Embryonic facial prominence (tissue), 1 donor: ENCODE measurements around the gene LRRFIP2.
"Not testable (repeated sequence)": the region's sequence is repeated elsewhere in the genome, so short reads cannot be mapped to it uniquely, and the experiment has no call there.

Experiments used
- DNase-seq: peaks from one replicate; pipeline ENCODE4 v3.0.0-alpha.2; 2016; ENCODE audit errors: extremely low spot score

The LRRFIP2 gene

DNA sequence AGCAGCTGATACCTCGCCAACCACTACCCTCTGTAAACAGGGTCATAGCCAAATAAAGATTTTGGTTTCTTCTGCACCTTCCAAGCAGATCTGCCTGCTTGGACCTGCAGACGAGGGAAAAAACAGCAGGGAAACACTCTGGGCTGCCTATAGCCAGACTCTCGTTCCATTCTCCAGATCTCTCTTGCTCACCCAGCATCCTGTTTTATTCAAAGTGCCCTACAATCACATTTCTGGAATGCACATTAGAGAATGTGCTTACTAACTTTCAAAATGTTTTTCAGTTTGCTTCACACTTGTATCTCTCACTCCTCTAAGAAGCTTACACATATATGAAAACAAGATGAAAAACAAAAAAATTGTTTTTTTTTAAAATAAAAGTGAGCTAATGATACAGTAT, 109.6 kb downstream of the LRRFIP2 start:
- no peak for DNase-seq

DNA sequence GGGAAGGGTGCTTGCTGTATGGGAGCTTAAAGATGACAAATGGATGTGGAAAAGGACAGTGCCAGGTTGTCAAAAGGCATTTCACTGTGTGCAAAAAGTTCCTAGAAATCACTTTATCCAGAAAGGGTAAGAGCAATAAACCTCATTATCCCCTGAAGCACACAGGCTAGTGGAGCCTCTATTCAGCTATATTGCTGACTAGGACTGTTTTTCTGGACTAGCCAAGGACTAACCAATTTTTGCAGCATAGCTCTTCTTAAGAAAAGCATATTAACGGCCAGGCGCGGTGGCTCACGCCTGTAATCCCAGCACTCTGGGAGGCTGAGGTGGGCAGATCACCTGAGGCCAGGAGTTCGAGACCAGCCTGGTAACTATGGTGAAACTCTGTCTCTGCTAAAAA, 116.3 kb downstream of the LRRFIP2 start:
- DNase-seq: no peak

DNA sequence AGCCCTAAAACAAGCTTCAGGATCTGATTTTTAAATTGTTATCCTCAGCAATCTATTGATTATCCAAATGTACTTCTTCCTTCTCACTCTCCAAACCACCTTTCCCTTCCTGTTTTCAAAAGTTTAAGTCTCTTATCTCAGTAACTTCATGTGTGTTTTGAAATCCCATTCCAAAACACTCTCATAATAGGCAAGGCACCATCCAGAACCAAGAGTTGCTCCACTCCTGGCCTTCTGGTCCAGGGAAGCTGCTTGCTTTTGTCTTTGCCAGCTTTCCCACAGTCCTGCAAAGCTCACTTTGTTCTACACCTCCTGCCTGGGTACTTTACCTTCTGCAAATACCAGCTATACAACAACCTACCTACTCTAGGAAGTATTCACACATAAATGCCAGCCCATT, 117.6 kb downstream of the LRRFIP2 start:
- DNase-seq: no peak

DNA sequence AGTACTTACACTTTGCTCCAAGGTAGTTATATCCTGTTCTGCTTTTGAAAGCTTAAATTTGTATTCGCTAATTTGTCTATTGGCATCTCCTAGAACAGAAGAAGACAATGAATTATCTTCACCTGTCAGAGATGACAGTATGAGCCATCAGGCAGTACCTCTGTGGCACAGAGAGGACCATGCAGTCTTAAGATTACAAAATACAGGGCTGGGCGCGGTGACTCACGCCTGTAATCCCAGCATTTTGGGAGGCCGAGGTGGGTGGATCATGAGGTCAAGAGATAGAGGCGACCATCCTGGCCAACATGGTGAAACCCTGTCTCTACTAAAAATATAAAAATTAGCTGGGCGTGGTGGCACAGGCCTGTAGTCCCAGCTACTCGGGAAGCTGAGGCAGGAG, 119.3 kb downstream of the LRRFIP2 start:
- DNase-seq: not testable (repeated sequence)

DNA sequence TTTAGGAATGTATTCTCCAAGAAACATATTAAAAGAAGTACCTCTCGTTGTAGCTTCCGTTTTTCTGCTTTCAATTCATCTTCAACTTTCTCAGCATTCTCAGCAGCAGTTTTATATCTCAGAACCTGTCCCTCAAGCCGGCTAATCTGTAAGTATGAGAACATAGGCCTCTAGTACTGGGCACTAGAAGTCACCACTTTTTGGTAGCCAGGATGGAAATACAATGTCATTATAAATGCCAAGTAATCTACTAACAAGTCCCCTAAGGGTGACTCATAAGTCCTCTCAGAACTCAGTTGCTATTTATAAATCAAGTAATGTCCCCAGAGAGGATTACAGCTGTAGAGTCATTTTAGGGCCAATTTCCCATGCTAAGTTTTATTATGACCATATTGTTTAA, 120.0 kb downstream of the LRRFIP2 start:
- no peak for DNase-seq

DNA sequence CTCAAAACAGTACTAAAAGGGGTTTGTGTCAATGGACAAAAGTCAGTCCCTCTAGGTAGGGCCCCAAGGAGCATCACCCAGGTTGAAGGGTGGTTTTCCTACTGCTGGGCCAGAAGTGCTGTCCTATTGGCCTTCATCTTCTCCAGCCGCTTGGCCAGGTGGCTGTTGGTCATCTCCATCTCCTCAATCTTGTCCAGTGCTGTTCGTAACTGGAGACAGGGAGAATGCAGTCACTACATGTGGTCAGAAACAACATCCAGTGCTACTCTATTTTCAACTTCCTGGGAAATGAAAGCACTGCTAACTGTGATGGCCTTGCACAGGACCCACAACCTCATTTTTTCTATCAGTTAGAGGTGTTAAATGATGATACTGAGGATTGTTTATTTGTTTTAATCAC, 120.6 kb downstream of the LRRFIP2 start:
- no peak for DNase-seq

DNA sequence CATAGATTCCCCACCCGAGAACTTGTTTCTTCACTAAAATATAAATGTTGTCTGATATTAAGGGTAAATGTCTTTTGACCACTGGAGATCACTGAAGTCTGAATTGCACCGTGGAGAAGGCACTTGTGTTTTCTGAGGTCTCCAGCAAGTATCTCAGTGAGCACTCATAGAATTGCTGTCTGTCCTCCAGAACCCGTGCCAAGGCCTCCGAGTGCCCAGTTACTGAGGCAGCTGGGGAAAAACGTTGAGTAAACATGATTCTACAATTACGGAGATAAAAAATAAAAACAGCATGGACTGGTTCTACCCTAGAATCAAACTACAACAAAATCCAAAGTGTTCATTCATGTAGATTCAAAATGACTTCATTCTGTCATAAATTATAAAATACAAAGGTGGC, 121.0 kb downstream of the LRRFIP2 start:
- no peak for DNase-seq

DNA sequence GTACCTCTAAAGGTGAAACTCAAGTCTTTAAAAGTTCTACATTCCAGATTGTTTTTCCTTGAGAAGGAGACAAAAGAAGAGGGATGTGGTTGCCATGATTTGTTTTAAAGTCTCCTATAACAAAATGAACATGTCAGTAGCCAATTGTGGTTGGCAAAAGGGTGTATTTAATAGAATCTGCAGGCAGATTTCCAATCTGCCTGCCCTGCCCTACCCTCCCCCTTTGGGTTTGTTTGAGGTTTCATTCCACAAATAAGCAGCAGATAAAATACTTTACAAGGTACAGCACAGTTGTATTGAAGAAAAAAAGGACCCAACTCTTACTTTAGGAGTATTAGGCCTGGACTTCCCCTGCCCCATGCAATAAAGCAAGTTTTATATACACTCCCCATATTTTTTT, 121.5 kb downstream of the LRRFIP2 start:
- no peak for DNase-seq

DNA sequence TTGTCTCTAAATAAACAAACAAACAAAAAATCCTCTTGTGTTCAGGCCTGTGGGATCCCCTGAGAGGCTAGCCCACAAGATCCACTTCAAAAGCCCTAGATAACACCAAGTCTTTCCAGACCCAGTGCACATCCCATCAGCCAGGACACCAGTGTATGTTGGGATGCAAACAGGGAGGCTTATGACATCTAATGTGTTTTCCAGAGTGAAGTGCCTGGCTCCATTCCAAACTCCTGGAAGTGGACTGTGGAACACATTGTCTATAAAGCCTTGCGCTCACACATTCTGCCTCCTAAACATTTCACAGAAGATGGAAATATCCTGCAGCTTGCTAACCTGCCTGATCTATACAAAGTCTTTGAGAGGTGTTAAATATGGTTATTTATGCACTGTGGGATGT, 124.1 kb downstream of the LRRFIP2 start:
- DNase-seq: no peak

DNA sequence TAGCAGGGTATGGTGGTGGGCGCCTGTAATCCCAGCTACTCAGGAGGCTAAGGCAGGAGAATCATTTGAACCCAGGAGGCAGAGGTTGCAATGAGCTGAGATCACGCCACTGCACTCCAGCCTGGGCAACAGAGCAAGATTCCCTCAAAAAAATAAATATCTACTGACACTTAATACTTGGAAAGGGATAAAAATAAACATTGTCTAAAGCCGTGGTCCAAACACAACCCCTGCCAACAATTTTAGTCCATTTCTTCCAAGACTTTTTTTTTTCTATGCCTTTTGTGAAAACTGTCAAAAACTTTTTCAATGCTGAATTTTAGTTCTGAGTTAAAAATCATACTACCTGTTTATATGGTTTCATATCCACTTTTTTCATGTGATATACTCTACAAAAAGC, 131.7 kb downstream of the LRRFIP2 start:
- DNase-seq: not testable (repeated sequence)

DNA sequence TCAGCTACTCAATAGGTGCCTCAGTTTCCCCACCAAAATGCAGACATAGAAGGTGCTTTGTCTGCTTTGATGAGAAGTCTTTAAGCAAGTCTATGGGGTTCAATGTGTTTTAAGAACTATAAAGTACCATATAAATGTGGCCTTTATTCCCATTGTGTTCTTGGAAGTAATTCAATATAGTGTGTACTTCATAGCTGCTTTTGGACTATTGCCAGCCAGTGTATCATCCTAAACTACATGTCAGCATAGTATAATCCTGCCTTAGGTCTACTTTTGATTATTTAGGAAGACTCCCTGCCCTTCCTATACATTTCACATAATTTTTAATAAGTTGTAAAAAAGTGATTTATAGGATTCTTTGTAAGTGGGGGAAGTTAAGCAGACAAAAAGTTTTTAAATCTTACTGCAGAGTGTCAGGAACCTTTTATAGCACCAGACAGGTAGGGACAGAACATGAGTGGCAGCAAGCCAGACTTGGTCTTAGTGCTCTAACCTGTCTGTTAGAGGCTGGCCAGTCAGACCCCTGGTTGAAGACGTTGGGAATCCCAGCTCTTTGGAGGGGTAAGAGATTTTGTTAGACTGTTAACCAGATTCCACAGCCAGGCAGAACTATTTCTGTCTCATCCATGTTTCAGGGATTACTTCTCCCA, 132.7 kb downstream of the LRRFIP2 start:
- DNase-seq: no peak

DNA sequence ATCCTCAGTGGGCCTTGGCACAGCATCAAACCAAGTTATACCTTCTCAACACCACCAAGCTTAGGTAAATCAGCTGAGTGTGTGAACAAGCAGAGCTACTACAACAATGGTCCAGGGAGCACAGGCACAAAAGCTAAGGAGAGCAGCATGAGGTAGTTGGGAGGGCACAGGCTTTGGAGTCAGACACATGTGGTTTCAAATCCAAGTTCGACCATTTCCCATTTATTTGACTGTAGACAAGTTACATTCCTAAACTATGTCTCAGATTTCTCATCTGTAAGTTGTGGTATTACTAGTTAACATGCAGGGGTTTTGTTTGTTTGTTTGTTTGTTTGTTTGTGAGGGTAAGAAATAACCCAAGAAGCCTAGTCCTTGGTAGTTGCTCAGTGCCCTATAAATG, 134.2 kb downstream of the LRRFIP2 start:
- DNase-seq: no peak

DNA sequence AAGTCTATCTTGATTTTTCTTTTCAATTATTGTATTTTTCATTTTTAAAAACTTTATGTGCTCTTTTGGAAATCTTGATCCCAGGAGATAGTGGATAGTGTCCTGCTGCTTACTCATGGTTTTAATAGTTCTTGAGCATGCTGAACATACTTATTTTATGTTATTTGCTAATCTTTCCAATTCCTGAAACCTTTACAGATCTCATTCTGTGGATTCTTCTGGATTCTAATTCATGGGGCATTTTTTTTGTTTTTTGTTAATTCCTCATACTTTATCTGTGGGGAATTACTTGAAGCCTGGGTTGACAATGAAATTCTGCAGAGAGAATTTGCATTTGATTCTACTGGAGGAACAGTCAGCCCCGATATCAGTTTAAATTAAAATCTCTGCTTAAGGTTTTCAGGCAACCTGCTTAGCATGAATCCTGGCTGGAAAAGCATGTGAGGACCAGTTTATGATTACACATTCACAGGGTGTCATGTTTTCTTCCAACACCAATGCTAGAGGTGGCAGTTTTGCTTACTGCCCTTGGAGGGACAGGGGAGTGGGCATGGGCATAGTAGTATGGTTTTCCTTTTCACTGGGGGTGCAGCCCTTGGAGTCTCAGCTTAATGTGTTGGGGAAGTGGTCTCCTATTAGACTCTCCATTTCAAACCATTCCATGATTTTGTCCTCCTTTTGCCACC, 135.1 kb downstream of the LRRFIP2 start:
- DNase-seq: no peak

DNA sequence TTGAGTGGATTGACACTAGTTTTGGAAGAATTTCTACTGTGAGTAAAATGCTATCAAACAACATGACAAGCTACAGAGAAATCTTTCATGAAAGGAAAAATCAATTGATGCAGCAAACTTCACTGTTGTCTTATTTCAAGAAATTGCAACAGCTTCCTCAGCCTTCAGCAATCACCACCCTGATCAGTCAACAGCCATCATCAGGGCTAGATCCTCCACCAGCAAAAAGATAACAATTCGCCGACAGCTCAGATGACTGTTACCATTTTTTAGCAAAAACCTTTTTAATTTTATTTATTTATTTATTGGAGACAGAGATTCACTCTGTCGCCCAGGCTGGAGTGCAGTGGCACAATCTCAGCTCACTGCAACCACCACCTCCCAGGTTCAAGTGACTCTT, 137.0 kb downstream of the LRRFIP2 start:
- DNase-seq: no peak

DNA sequence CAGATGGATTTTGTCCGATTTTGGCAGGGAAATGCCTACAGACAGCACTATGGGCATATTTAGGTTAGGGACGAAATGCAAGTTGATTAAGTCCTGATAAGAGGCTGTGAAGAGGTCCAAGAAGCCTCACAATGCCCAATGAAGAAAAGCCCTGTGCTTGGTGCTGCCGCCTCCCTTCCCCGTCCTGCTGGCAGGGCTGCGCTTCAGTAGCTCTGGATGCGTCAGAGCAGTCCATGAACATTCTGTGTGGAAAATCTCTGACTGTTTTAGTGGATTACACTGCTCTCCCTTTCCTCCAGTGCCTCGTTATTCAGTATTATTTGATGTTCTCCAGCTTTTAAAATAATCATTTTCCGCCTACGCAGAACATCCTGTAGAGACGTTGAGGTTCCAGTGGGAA, 141.4 kb downstream of the LRRFIP2 start:
- no peak for DNase-seq

DNA sequence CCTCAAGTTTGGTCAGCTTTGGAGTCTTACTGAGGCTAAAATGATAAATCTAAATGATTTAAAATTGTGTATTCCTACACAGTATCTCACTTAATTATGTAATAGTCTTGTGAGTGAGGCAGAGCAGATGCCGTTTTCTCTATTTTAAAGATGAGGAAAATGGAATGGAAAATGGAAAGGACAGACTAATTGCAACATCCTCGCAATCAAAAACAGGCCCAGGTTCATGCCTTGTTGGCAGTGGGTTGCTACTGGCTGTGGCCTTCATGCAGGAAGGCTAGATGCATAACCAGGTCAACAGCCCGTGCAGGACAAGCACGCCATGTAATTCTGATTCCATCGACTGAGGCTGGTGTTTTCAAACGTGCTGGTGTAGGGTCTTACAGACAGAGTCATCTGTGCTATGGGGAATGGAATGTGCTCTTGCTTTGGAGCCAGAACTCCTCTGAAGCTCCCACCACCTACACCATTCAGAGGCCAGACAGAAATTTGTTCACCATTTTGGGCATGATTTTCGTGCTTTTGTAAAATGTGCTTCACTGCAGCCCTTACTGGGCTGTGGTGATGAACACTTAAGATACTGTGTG, 143.2 kb downstream of the LRRFIP2 start:
- no peak for DNase-seq

DNA sequence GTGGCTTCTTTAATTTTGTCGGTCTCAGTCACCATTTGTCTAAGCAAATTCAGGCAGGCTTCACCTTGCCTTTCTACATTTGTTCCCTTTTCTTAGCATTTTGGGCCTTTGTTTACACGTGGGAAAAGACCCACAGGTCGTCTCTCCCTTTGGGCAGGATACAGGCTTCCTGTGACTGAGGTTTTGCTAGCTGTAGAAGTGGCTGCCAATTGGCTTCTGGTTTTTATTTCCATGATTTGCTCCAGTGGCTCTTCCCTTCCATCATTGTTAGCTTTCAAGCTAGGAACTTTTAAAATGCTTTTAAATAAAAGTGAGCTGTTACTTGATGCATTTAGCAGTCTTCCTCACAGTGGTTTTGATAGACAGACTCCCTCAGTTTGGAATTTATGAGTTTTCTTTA, 143.8 kb downstream of the LRRFIP2 start:
- no peak for DNase-seq

DNA sequence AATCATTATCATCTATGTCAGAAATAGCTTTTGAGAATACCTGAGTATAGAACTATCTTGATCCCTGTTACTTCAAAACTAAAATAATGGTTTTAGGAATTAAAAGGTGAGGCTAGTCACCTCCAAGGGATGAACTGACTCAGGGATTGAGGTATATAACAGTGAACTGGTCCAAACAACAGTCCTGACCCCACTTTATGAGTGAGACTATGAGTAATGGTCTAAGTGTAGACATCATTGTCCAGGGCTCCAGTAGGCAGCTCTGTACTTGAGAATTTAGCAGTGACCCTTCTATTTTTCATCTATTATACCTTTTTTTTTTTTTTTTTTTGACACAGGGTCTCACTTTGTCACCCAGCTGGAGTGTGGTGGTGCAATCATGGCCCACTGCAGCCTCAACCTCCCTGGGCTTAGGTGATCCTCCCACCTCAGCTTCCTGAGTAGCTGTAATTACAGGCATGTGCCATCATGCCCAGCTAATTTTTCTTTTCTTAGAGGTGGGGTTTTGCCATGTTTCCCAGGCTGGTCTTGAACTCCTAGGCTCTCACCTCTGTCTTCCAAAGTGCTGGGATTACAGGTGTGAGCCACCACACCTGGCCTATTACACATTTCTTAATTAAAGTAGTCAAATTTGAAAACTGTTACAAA, 144.7 kb downstream of the LRRFIP2 start:
- DNase-seq: no peak

DNA sequence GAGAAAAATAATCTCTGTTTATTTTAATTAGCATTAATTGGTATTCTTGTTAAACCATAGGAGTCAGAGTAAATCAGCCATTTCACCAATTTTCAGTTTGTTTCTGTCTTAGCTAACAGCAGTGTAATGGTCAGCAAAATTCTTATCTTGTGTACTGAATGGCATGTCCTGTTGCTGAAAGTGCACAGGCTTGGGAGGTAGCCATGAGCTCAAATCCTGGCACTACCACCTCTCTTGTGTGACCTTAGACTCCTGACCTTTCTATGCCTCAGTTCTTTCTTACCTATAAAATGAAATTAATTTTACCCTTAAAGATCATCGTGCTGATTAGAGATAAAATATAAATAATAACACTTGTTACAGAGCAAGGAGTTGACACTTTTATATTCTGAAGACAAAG, 145.3 kb downstream of the LRRFIP2 start:
- DNase-seq: no peak

DNA sequence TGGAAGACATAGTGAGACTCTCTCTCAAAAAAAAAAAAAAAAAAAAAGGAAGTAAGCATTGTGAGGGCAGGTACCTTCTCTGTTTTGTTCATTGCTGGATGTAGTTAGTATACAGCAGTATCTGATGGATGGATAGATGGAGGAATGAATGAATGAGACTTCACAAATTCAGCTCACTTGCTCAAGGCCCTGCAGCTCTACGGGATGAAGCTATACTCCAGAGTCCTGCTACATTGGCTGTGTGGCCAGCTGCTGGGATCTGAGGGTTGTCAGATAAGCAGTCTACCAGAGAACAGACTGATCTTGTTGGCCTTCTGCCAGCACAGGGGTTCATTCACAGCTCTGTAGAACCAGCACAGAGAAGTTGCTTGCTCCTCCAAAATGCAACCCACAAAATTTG, 146.1 kb downstream of the LRRFIP2 start:
- no peak for DNase-seq

DNA sequence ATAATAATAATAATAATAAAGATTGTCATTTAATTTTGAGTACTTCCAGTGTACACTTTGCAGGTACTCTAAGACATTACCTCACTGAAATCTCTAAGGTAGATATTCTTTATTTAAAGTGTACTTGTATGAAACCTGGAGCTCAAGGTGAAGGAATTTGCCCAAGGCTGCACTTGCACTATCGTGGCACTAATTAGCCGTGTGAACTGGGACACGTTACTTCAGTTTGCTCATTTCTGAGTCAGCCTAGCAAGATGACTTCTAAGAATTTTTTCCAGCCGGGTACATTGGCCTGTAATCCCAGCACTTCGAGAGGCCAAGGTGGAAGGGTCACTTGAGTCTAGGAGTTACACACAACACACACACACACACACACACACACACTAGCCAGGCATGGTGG, 147.5 kb downstream of the LRRFIP2 start:
- no peak for DNase-seq

DNA sequence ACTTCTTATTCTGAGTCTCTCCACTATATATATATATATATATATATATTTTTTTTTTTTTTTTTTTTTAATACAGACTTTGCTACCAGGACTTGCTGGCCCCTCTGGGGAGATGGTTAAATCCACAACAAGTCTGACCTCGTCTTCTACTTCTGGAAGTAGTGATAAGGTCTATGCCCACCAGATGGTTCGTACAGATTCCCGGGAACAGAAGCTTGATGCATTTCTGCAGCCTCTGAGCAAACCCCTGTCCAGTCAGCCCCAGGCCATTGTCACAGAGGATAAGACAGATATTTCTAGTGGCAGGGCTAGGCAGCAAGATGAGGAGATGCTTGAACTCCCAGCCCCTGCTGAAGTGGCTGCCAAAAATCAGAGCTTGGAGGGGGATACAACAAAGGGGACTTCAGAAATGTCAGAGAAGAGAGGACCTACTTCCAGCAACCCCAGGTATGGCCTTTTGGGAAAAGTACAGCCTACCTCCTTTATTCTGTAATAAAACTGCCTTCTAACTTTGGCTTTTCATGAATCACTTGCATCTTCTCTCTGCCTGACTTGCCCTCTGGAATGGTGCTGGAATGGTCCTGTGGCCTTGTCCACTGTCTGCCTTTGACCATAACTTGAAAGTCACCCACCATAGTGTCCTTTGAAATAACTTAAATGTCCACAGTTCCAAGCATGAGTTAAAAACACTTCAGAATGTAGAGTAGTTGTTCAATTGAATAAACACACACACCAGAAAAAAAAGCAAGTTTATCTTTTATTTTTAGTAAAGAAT, 148.6 kb downstream of the LRRFIP2 start:
- DNase-seq: no peak
